ENCODE measurements around the gene UBE4B. TPM values are rescaled to one million over a fixed set of nuclear protein-coding genes. Genes with fewer than 3 reads are reported as not detected.
"Not testable (repeated sequence)": the region's sequence is repeated elsewhere in the genome, so short reads cannot be mapped to it uniquely, and the experiment has no call there.

Gene UBE4B
- total and polyA plus RNA-seq, 9 donors: 26.3 to 46.9 (median 38.9) TPM

DNA sequence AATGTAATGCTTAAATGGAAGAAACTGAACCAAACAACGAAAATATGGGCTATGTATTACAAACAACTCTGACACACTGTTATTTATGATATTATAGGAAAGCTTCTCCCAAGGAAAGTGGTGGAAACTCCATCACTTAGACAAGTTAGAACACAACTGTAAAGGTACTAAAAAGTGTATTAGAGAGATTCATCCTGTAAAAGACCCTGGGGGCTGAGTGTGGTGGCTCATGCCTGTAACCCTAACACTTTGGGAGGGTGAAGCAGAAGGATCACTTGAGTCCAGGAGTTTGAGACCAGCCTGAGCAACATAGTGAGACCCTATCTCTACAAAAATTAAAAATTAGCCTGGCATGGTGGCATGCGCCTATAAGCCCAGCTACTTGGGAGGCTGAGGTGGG, 7.4 kb upstream of the UBE4B start:
- DNase-seq: no peak
- intact Hi-C loops (cut with DNase I): no loop called here
- H3K27ac ChIP-seq: no peak overlapping the region
- TF ChIP-seq, protein P1, sequence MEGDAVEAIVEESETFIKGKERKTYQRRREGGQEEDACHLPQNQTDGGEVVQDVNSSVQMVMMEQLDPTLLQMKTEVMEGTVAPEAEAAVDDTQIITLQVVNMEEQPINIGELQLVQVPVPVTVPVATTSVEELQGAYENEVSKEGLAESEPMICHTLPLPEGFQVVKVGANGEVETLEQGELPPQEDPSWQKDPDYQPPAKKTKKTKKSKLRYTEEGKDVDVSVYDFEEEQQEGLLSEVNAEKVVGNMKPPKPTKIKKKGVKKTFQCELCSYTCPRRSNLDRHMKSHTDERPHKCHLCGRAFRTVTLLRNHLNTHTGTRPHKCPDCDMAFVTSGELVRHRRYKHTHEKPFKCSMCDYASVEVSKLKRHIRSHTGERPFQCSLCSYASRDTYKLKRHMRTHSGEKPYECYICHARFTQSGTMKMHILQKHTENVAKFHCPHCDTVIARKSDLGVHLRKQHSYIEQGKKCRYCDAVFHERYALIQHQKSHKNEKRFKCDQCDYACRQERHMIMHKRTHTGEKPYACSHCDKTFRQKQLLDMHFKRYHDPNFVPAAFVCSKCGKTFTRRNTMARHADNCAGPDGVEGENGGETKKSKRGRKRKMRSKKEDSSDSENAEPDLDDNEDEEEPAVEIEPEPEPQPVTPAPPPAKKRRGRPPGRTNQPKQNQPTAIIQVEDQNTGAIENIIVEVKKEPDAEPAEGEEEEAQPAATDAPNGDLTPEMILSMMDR (IDR thresholded peaks at IDR 0.05): no peak
- no peak for TF ChIP-seq POLR2A (IDR thresholded peaks at IDR 0.05)
- no peak for TF ChIP-seq EP300 (IDR thresholded peaks at IDR 0.05)
- no peaks in the 10 kb centered on the region for H3K27me3 ChIP-seq
- no peaks in the 10 kb centered on the region for H3K4me1 ChIP-seq (ENCODE audit: insufficient read depth)
- H3K4me3 ChIP-seq: no peak overlapping the region
- no peaks in the 10 kb centered on the region for H3K9me3 ChIP-seq
- no peaks in the 10 kb centered on the region for H3K36me3 ChIP-seq
- 77 to 85% (median 83%) methylated on average over 2 of the region's 2 CpGs for WGBS, 3 donors

DNA sequence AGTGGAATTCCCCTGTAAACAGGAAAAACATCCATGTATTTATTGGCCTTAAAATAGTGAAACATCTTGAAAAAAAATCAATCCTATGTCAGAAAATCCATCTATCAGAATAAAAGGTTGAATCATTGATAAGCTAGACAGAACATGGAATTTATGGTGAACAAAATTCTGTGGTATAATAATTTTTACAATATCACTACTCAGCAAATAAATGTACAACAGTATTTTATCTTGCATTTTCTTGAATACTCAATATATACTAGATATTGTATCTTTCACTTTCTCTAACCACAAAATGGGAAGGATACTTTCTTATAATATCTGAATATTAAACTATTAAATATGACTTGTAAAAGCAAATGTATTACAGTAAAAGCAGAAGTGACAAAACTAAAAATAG, 5.7 kb upstream of the UBE4B start:
- no peak for DNase-seq
- Histone ChIP-seq H3K27me3 (no peaks in the 10 kb centered on the region), H3K36me3 (no peaks in the 10 kb centered on the region), H3K9me3 (no peaks in the 10 kb centered on the region), H3K27ac (no peak overlapping the region), H3K4me3 (no peak overlapping the region), H3K4me1 (ENCODE audit: insufficient read depth) (no peaks in the 10 kb centered on the region)
- intact Hi-C loops (cut with DNase I): no loop called here
- TF ChIP-seq POLR2A (IDR thresholded peaks at IDR 0.05) (no peak), EP300 (IDR thresholded peaks at IDR 0.05) (no peak)
- TF ChIP-seq, protein P1 (IDR thresholded peaks at IDR 0.05): no peak

DNA sequence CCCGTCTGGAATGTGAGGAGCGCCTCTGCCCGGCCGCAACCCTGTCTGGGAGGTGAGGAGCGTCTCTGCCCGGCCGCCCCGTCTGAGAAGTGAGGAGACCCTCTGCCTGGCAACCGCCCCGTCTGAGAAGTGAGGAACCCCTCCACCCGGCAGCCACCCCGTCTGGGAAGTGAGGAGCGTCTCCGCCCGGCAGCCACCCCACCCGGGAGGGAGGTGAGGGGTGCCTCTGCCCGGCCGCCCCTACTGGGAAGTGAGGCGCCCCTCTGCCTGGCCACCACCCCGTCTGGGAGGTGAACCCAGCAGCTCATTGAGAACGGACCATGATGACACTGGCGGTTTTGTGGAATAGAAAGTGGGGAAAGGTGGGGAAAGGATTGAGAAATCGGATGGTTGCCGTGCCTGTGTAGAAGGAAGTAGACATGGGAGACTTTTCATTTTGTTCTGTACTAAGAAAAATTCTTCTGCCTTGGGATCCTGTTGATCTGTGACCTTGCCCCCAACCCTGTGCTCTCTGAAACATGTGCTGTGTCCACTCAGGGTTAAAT, 3.7 kb upstream of the UBE4B start:
- DNase-seq; H3K4me3 ChIP-seq; H3K36me3 ChIP-seq; H3K27me3 ChIP-seq; intact Hi-C loops (cut with DNase I); H3K27ac ChIP-seq; H3K4me1 ChIP-seq (ENCODE audit: insufficient read depth); H3K9me3 ChIP-seq: not testable (repeated sequence)
- 83 to 92% (median 90%) methylated on average over 14 to 24 of the region's 24 CpGs for WGBS, 3 donors

DNA sequence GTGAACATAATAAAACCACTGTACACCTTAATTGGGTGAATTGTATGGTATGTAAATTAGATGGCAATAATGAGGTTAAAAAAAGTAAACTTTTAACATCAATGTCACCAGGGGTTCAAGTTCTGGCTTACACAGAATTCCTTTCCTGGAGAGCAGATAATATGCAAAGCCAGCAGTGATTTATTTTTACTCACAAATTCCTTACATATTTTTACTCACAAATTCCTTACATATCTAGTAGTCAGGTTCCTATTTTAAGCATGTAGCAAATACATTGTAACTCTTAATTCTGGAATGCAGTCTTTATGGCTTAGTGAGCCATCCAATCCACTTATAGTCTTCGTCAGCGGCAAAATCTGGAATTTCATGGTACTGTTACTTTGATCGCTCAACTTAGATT, 1.3 kb upstream of the UBE4B start:
- H3K4me3 ChIP-seq: no peak overlapping the region
- TF ChIP-seq, protein P1 (IDR thresholded peaks at IDR 0.05): no peak
- TF ChIP-seq POLR2A (IDR thresholded peaks at IDR 0.05) (no peak), EP300 (IDR thresholded peaks at IDR 0.05) (no peak)
- WGBS, 3 donors: 68% methylated on average over 3 of the region's 3 CpGs
- no peak for DNase-seq
- H3K27me3 ChIP-seq: no peaks in the 10 kb centered on the region
- intact Hi-C loops (cut with DNase I): loop anchor here in 1 of 4 donors (10.0 kb wide), 1 partner anchor 87 kb away; the partner anchor contains the start of genes LZIC and NMNAT1
- no peaks in the 10 kb centered on the region for H3K36me3 ChIP-seq
- no peak overlapping the region for H3K27ac ChIP-seq
- no peaks in the 10 kb centered on the region for H3K9me3 ChIP-seq
- peaks cover 3% of the 10 kb centered on the region for H3K4me1 ChIP-seq (ENCODE audit: insufficient read depth)

DNA sequence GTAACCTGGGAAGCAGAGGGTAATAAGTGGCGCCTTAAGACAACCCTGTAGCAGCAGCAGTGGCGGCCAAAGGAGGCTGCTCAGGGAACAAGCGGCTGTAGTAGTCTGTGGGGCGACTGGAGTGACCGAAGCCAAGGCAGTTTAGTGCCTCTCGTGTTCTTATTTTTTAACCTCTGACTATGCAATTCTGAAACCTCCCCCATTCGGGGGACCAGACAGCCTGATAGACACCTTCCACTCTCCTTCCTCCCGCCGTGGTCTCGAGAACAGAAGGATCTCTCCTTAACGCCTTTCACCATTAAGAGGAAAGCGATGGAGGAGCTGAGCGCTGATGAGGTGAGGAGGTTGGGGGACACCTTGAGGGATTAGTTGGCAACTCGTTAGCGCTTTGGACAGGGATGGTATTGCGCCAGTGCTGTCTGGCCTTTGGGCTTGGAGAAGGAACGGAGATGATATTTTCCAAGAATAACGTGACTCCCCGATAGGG, 644 bp downstream of the UBE4B start:
- no peaks in the 10 kb centered on the region for H3K36me3 ChIP-seq
- TF ChIP-seq, protein P1 (IDR thresholded peaks at IDR 0.05): no peak
- peak overlapping the region; percentile 92 for H3K4me3 ChIP-seq
- 0% methylated on average over 19 of the region's 19 CpGs for WGBS, 3 donors
- intact Hi-C loops (cut with DNase I): loop anchor here in 2 of 4 donors (2.0 to 10.0 kb wide), 2 partner anchors 89 to 177 kb away; partner anchors contain the start of genes KIF1B (in 1 of the 2), LZIC (in 1 of the 2) and NMNAT1 (in 1 of the 2)
- H3K27me3 ChIP-seq: no peaks in the 10 kb centered on the region
- no peaks in the 10 kb centered on the region for H3K9me3 ChIP-seq
- DNase-seq: peak; percentile 20 to 48 (median 41)
- H3K27ac ChIP-seq: peak overlapping the region; percentile 75 to 93
- peaks cover 8% of the 10 kb centered on the region for H3K4me1 ChIP-seq (ENCODE audit: insufficient read depth)
